ENCODE data around the gene NFIA. TPM values are rescaled to one million over a fixed set of nuclear protein-coding genes. Genes with fewer than 3 reads are reported as not detected.
A peak's percentile ranks its signal among the peaks of the same experiment; 100 is the strongest.

Gene NFIA
- total RNA-seq, 4 donors from 2014 or later = 134 to 183 (median 148) TPM

GRCh38 chr1:61202854-61203598, 120.7 kb downstream of the NFIA start:
- Histone ChIP-seq H3K36me3 (no peaks in the 10 kb centered on the region), H3K9me3 (no peaks in the 10 kb centered on the region), H3K4me1 (peaks cover 16 to 64% (median 49%) of the 10 kb centered on the region in 4 donors), H3K27ac (replicated peaks in 1 of 4) (peak overlapping the region; percentile 4 to 56 (median 47)), H3K27me3 (no peaks in the 10 kb centered on the region), H3K4me3 (peak overlapping the region; percentile 4 to 35 (median 20))
- no peak for DNase-seq (ENCODE audit: extremely low spot score)
- 44% methylated on average over 11 of the region's 11 CpGs for WGBS
- intact Hi-C loops (cut with DNase I) = no loop called here
- TF ChIP-seq EP300 (IDR thresholded peaks at IDR 0.05) (no peak), POLR2AphosphoS5 (IDR thresholded peaks at IDR 0.05) (no peak), CTCF (IDR thresholded peaks at IDR 0.05) (no peak), POLR2A (IDR thresholded peaks at IDR 0.05; ENCODE audit: low read depth) (no peak)

GRCh38 chr1:61204528-61204927, 122.2 kb downstream of the NFIA start:
- H3K27ac ChIP-seq (replicated peaks in 1 of 4) = no peak overlapping the region
- WGBS = 98% methylated on average over 1 of the region's 1 CpG
- no peaks in the 10 kb centered on the region for H3K9me3 ChIP-seq
- H3K27me3 ChIP-seq = no peaks in the 10 kb centered on the region
- intact Hi-C loops (cut with DNase I) = no loop called here
- no peak for TF ChIP-seq EP300 (IDR thresholded peaks at IDR 0.05)
- no peak for TF ChIP-seq POLR2AphosphoS5 (IDR thresholded peaks at IDR 0.05)
- TF ChIP-seq POLR2A (IDR thresholded peaks at IDR 0.05; ENCODE audit: low read depth) = no peak
- no peak for TF ChIP-seq CTCF (IDR thresholded peaks at IDR 0.05)
- H3K4me3 ChIP-seq = no peak overlapping the region
- H3K36me3 ChIP-seq = no peaks in the 10 kb centered on the region
- H3K4me1 ChIP-seq = peaks cover 24 to 64% (median 52%) of the 10 kb centered on the region in 4 donors
- no peak for DNase-seq (ENCODE audit: extremely low spot score)

- 75% methylated on average over 5 of the region's 5 CpGs for WGBS
- H3K4me1 ChIP-seq = peaks cover 24 to 61% (median 47%) of the 10 kb centered on the region in 4 donors
- no peaks in the 10 kb centered on the region for H3K36me3 ChIP-seq
- DNase-seq (ENCODE audit: extremely low spot score) = no peak
- TF ChIP-seq EP300 (IDR thresholded peaks at IDR 0.05) (no peak), CTCF (IDR thresholded peaks at IDR 0.05) (no peak), POLR2AphosphoS5 (IDR thresholded peaks at IDR 0.05) (no peak), POLR2A (IDR thresholded peaks at IDR 0.05; ENCODE audit: low read depth) (no peak)
- intact Hi-C loops (cut with DNase I) = no loop called here
- H3K27ac ChIP-seq (replicated peaks in 1 of 4) = no peak overlapping the region
- H3K9me3 ChIP-seq = no peaks in the 10 kb centered on the region
- H3K27me3 ChIP-seq = no peaks in the 10 kb centered on the region
- no peak overlapping the region for H3K4me3 ChIP-seq
Observed at GRCh38 chr1:61207416-61207815, 125.1 kb downstream of the NFIA start.

GRCh38 chr1:61208172-61208571, 125.8 kb downstream of the NFIA start:
- H3K36me3 ChIP-seq = no peaks in the 10 kb centered on the region
- peak overlapping the region in 1 of 4 donors; percentile 15 for H3K27ac ChIP-seq (replicated peaks in 1 of 4)
- intact Hi-C loops (cut with DNase I) = no loop called here
- DNase-seq (ENCODE audit: extremely low spot score) = no peak
- peaks cover 24 to 54% (median 43%) of the 10 kb centered on the region in 4 donors for H3K4me1 ChIP-seq
- no peak overlapping the region for H3K4me3 ChIP-seq
- H3K27me3 ChIP-seq = no peaks in the 10 kb centered on the region
- no peak for TF ChIP-seq CTCF (IDR thresholded peaks at IDR 0.05)
- no peak for TF ChIP-seq EP300 (IDR thresholded peaks at IDR 0.05)
- no peak for TF ChIP-seq POLR2AphosphoS5 (IDR thresholded peaks at IDR 0.05)
- no peak for TF ChIP-seq POLR2A (IDR thresholded peaks at IDR 0.05; ENCODE audit: low read depth)
- H3K9me3 ChIP-seq = no peaks in the 10 kb centered on the region

Data from esophagus muscularis mucosa (tissue), 4 donors.